GM12891 (cell line): Measurements from ENCODE around the gene DPP4.

Experiments
- PAX5 ChIP-seq: IDR thresholded peaks from 2 replicates; pipeline ENCODE4 v1.6.1; 2011; ENCODE audit warnings: low read length, moderate library complexity, mild to moderate bottlenecking; ENCODE audit not compliant: insufficient read depth, severe bottlenecking
- POLR2A ChIP-seq: IDR thresholded peaks from 2 replicates; pipeline ENCODE4 v1.6.1; 2011; ENCODE audit warnings: low read depth, low read length, control low read depth
- POLR2AphosphoS5 ChIP-seq: IDR thresholded peaks from 2 replicates; pipeline ENCODE4 v1.6.1; 2011; ENCODE audit warnings: low read depth, low read length, control low read depth
- POU2F2 ChIP-seq: IDR thresholded peaks from 2 replicates; pipeline ENCODE4 v1.6.1; 2011; ENCODE audit warnings: low read depth, mild to moderate bottlenecking, control low read depth, low read length, moderate library complexity
- SPI1 ChIP-seq: IDR thresholded peaks from 2 replicates; pipeline ENCODE4 v1.6.1; 2011; ENCODE audit warnings: low read depth, low read length, control low read depth
- TAF1 ChIP-seq: IDR thresholded peaks from 2 replicates; pipeline ENCODE4 v1.6.1; 2011; ENCODE audit warnings: low read depth, low read length, control low read depth

DNA sequence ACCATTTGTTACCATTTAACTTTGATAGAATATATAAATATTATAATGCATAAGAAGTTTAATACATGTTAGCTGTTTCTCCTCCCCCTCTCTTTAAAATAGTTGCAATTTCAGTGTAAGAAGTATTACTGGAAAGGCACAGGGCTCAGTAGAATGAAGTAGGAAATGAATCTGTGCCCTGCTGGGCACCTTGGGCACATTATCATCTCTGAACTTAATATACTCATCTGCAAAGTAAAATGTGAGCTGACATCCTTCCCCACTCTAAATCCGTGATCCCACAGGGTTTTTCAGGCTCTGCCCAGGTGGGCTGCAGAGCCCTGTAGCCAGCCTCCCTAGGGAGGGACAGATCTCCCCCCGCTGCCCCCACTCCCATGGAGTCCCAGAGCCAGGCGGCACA is 56.8 kb downstream of the DPP4 start:
- TF ChIP-seq POLR2A = no peak
- TF ChIP-seq POLR2AphosphoS5 = no peak
- no peak for TF ChIP-seq TAF1
- no peak for TF ChIP-seq POU2F2
- no peak for TF ChIP-seq SPI1
- no peak for TF ChIP-seq PAX5
